Activated CD4-positive, alpha-beta T cell treated with anti-CD3 and anti-CD28 coated beads, Interleukin-2, amount 10 ng/mL, durations not matched to agents 7 days and 5 days (primary cell): ENCODE data around the gene KRT81. TPM values are rescaled to one million over a fixed set of nuclear protein-coding genes. Genes with fewer than 3 reads are reported as not detected.
"Not testable (repeated sequence)": the region's sequence is repeated elsewhere in the genome, so short reads cannot be mapped to it uniquely, and the experiment has no call there.

Source experiments
- CTCF ChIA-PET: fragments of 350-600 bp; sonication (Branson Sonifier 250); formaldehyde crosslinking; loops from one replicate; lab custom pipeline; 2021; ENCODE audit warnings: antibody characterized with exemption; lab: Charles Lee
- POLR2A ChIA-PET: fragments of 350-600 bp; sonication (Branson Sonifier 250); formaldehyde crosslinking; loops from one replicate; lab custom pipeline; 2021; ENCODE audit warnings: antibody characterized with exemption; lab: Charles Lee
- DNase-seq: peaks from one replicate; pipeline ENCODE4 v3.0.0-alpha.2; 2020
- H3K27ac Mint-ChIP-seq: one replicate; pipeline ENCODE4 v1.8.0; 2021; ENCODE audit warnings: mild to moderate bottlenecking, moderate library complexity, mixed read lengths
- H3K27me3 Mint-ChIP-seq: one replicate; pipeline ENCODE4 v1.8.0; 2021; ENCODE audit warnings: mixed read lengths
- H3K36me3 Mint-ChIP-seq: one replicate; pipeline ENCODE4 v1.8.0; 2021; ENCODE audit warnings: low read depth, mixed read lengths
- H3K4me1 Mint-ChIP-seq: one replicate; pipeline ENCODE4 v1.8.0; 2021; ENCODE audit warnings: mixed read lengths
- H3K4me3 Mint-ChIP-seq: one replicate; pipeline ENCODE4 v1.8.0; 2021; ENCODE audit warnings: mild to moderate bottlenecking, moderate library complexity, mixed read lengths
- H3K9me3 Mint-ChIP-seq: one replicate; pipeline ENCODE4 v1.8.0; 2021; ENCODE audit warnings: mixed read lengths
- total RNA-seq, 2 experiments: library from RNA; stranded (reverse); gene quantifications; one replicate each; pipeline ENCODE4 v1.2.3, GENCODE V29; 2021

KRT81 gene
- total RNA-seq, 2 experiments from 2014 or later: not detected

GRCh38 chr12:52302242-52302914 lies 11.0 kb upstream of the KRT81 start:
- POLR2A ChIA-PET, H3K36me3 Mint-ChIP-seq, H3K4me3 Mint-ChIP-seq, DNase-seq, CTCF ChIA-PET, H3K27ac Mint-ChIP-seq, H3K9me3 Mint-ChIP-seq: not testable (repeated sequence)
- Mint-ChIP-seq H3K27me3 (peaks cover 34% of the 10 kb centered on the region), H3K4me1 (peaks cover 15% of the 10 kb centered on the region)

DNA sequence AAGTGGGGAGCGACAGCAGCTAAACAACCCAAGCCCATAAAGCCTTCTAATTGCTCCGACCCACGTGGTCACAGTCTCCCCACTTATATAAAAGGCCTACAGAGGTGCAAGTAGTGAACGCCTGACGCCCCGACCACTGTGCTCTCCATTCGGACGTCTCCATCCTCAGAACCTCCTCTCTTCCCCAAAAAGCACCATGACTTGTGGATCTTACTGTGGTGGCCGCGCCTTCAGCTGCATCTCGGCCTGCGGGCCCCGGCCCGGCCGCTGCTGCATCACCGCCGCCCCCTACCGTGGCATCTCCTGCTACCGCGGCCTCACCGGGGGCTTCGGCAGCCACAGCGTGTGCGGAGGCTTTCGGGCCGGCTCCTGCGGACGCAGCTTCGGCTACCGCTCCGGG lies 10.4 kb upstream of the KRT81 start:
- H3K4me3 Mint-ChIP-seq, H3K9me3 Mint-ChIP-seq, CTCF ChIA-PET, POLR2A ChIA-PET, H3K27ac Mint-ChIP-seq, H3K36me3 Mint-ChIP-seq, DNase-seq: not testable (repeated sequence)
- H3K27me3 Mint-ChIP-seq: peaks cover 34% of the 10 kb centered on the region
- peaks cover 15% of the 10 kb centered on the region for H3K4me1 Mint-ChIP-seq

- no peaks in the 10 kb centered on the region for H3K36me3 Mint-ChIP-seq
- H3K4me3 Mint-ChIP-seq: no peak overlapping the region
- H3K27ac Mint-ChIP-seq: no peak overlapping the region
- no peak for DNase-seq
- H3K4me1 Mint-ChIP-seq: peaks cover 13% of the 10 kb centered on the region
- H3K27me3 Mint-ChIP-seq: peaks cover 30% of the 10 kb centered on the region
- ChIA-PET POLR2A (no interaction called here), CTCF (no interaction called here)
- no peaks in the 10 kb centered on the region for H3K9me3 Mint-ChIP-seq
Observed at GRCh38 chr12:52300796-52301691, 9.7 kb upstream of the KRT81 start.

GRCh38 chr12:52298677-52299190 lies 7.4 kb upstream of the KRT81 start:
- peaks cover 9% of the 10 kb centered on the region for H3K4me1 Mint-ChIP-seq
- no peak for DNase-seq
- CTCF ChIA-PET: no interaction called here

DNA sequence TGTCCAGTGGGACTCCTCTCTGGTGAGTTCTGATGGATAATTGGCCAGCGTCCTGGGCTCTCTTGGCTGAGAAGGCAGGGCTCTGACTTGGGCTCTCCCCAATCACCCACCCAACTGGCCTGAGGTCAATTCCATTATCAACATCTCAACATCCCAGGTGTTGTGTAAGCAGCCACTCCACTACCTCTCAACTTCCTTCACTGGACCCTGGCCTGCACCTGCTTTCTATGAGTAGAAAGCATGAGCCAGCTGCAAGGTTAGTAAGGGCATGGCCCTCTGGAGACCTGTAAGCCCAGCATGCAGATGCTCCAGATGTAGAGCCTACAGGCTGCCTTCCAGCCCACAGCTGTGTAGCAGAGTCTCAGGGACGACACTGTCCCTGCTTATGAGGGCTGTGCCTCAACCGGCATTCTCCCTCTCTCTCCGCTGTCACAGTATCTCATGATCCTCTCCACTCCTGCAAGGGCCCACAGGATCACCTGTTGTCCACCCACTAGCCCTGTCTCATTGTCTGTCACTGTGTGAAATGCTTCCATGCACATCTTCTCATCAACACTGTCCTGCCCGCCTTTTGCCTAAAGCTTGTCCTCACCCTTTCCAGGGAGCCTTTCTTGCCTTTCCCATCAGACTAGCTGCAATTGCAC lies 5.4 kb upstream of the KRT81 start:
- H3K27me3 Mint-ChIP-seq: peaks cover 59% of the 10 kb centered on the region
- no peak overlapping the region for H3K4me3 Mint-ChIP-seq
- no peak for DNase-seq
- H3K9me3 Mint-ChIP-seq: no peaks in the 10 kb centered on the region
- POLR2A ChIA-PET: no interaction called here
- H3K36me3 Mint-ChIP-seq: no peaks in the 10 kb centered on the region
- CTCF ChIA-PET: interaction anchor here (0.6 to 0.9 kb wide), 2 partner anchors 10 to 11 kb away, joined by 3 read pairs; no protein-coding TSS in a partner anchor
- no peak overlapping the region for H3K27ac Mint-ChIP-seq
- H3K4me1 Mint-ChIP-seq: peaks cover 9% of the 10 kb centered on the region

More at GRCh38 chr12:52298677-52299190, 7.4 kb upstream of the KRT81 start:
- Mint-ChIP-seq H3K27ac (no peak overlapping the region), H3K9me3 (no peaks in the 10 kb centered on the region), H3K4me3 (no peak overlapping the region), H3K36me3 (no peaks in the 10 kb centered on the region), H3K27me3 (peaks cover 46% of the 10 kb centered on the region)
- POLR2A ChIA-PET: no interaction called here

DNA sequence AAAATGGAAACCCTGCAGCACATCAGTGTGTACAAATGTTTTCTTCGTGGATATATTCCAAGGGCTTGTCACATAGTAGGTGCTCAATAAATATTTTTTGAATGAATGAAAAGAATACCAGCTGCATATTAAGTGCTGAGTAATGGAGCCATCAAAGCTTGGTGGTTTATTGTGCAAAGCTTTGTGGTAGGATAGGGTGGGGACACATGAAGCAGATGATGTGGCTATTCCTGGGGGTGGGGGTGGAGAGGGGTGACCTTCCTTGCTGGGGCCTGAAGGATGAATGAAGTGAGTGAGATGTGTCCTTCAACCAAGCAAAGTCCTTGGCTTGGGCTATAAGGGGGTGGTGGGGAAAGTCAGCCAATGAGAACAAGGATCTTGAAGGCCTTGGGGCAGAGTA lies 4.3 kb upstream of the KRT81 start:
- Mint-ChIP-seq H3K4me1 (peaks cover 9% of the 10 kb centered on the region), H3K9me3 (no peaks in the 10 kb centered on the region), H3K36me3 (no peaks in the 10 kb centered on the region), H3K27ac (no peak overlapping the region), H3K27me3 (peaks cover 63% of the 10 kb centered on the region), H3K4me3 (no peak overlapping the region)
- DNase-seq: no peak
- ChIA-PET POLR2A (no interaction called here), CTCF (interaction anchor here (0.8 to 1.9 kb wide), 6 partner anchors 13 to 273 kb away, joined by 3 to 10 read pairs (median 4); no protein-coding TSS in a partner anchor)

DNA sequence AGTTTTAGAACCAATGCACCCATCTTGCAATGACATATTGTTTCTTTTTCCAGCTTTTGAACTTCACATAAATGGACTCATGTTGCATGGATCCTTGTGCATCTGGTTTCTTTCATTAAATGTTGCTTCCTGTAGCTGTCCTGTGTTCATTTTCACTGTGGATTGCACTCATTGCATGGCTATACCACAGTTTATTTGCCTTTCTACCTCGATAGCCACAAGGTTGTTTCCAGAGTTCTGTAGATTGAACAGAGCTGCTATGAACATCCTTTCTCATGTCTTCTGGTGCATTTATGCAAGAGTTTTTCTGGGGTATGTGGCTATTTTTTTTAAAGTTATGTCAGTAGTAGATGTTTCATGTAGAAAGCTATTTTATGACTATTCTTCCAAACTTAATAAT lies 3.5 kb upstream of the KRT81 start:
- H3K4me3 Mint-ChIP-seq: no peak overlapping the region
- no peak overlapping the region for H3K27ac Mint-ChIP-seq
- ChIA-PET CTCF (interaction anchor here (1.0 to 1.9 kb wide), 5 partner anchors 16 to 272 kb away, joined by 3 to 10 read pairs (median 4); no protein-coding TSS in a partner anchor), POLR2A (no interaction called here)
- no peaks in the 10 kb centered on the region for H3K9me3 Mint-ChIP-seq
- H3K4me1 Mint-ChIP-seq: peaks cover 9% of the 10 kb centered on the region
- peaks cover 62% of the 10 kb centered on the region for H3K27me3 Mint-ChIP-seq
- no peak for DNase-seq
- no peaks in the 10 kb centered on the region for H3K36me3 Mint-ChIP-seq

DNA sequence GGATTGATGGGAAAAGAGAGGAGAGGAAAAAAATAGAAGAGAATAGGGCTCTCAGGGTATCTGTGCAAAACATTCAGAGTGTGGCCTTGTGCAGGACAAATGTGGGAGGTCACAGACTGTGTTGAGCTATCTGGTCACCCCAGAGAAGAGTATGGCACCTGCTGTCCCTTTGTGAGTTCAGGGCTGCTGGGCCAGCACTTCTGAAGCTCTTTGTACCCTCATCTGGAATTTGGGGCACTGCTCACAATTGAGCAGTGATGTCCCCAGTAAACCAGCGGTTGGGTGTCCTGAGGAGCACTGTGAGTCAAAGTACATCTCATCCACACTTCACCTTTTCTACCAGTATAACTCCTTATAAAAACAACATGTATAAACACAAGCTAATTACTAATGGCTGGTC lies 2.6 kb upstream of the KRT81 start:
- Mint-ChIP-seq H3K9me3 (no peaks in the 10 kb centered on the region), H3K27me3 (peaks cover 55% of the 10 kb centered on the region), H3K4me3 (no peak overlapping the region), H3K4me1 (peaks cover 9% of the 10 kb centered on the region), H3K36me3 (no peaks in the 10 kb centered on the region), H3K27ac (no peak overlapping the region)
- CTCF ChIA-PET: interaction anchor here (0.6 to 1.9 kb wide), 2 partner anchors 15 to 737 kb away, joined by 5 to 10 read pairs; no protein-coding TSS in a partner anchor
- POLR2A ChIA-PET: no interaction called here
- DNase-seq: no peak

DNA sequence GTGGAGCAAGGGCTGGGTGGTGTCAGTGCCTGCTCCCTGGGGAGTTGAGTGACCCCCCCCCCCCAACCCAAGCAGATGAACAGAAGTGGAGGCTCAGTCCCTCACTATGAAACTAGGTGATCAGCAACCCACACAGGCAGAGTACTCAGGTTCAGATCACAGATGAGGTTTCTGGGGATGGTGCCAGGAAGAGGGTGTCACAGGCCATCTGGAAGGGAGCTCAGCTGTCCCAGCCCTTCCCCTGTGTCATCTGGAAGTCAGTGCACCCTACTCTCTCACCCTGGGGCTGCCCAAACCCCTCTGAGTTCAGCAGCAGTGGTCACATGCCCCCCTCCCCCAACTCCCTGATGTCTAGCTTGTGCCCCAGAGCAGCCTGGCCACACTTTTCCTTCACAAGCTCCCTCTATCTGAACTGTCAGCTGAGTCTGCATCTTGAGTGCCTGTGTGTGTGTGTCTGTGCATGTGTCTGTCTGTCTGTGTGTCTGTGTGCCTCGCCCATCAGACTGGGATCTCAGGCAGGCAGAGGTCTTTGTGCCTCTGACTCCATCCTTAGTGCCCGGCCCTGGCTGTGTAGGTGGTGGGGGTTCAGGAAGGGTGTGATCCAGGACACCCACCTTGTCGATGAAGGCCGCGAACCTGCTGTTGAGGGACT lies 725 bp downstream of the KRT81 start:
- H3K9me3 Mint-ChIP-seq, CTCF ChIA-PET, DNase-seq, H3K4me3 Mint-ChIP-seq, H3K27ac Mint-ChIP-seq, H3K36me3 Mint-ChIP-seq, POLR2A ChIA-PET: not testable (repeated sequence)
- H3K27me3 Mint-ChIP-seq: peaks cover 34% of the 10 kb centered on the region
- peaks cover 19% of the 10 kb centered on the region for H3K4me1 Mint-ChIP-seq

DNA sequence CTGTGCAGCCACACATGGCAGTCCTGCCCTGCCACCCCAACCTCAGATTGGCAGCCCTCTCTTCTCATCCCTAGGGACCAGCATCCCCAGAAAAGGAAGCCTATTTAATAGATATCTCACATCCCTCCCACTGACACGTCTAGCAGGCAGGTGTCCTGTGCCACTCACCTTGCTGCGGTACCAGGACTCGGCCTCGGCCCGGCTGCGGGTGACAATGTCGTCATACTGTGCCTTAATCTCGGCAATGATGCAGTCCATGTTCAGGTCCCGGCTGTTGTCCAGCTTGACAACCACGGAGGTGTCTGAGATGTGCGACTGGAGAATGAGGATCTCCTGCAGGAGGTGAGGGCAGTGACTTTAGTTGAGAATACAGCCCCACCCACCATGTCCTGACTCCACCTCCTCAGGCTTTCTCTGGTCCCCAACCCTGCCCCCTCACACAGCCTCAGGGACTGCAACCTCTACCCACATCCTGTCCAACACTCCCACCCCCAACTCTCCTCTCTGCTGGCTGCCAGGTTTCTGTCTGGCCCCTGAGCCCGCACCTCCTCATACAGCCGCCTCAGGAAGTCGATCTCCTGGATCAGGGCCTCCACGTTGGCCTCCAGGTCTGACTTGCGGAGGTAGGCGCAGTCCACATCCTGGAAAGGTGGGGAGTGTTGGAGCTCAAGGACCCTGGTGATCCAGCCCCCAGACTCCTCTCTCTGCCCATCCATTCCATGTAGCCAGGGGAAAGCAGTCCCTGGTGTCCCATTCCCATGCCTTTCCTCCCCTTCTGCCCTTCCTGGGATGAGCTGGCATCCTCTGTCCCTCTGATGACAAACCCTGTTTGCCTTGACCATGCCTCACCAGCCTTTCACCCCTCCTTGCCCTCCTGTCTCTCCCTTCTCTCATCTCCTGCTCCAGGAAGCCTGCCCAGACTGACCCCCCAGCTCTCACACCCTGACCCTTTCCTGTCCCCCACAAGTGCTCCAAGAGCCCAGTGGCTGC lies 3.2 kb downstream of the KRT81 start:
- peaks cover 11% of the 10 kb centered on the region for H3K4me1 Mint-ChIP-seq
- POLR2A ChIA-PET, H3K36me3 Mint-ChIP-seq, DNase-seq, H3K4me3 Mint-ChIP-seq, H3K9me3 Mint-ChIP-seq, CTCF ChIA-PET: not testable (repeated sequence)
- H3K27me3 Mint-ChIP-seq: peaks cover 14% of the 10 kb centered on the region
- H3K27ac Mint-ChIP-seq: peak overlapping the region; percentile 36
